Measurements from ENCODE around the gene B3GALT6.

B3GALT6 gene

DNA sequence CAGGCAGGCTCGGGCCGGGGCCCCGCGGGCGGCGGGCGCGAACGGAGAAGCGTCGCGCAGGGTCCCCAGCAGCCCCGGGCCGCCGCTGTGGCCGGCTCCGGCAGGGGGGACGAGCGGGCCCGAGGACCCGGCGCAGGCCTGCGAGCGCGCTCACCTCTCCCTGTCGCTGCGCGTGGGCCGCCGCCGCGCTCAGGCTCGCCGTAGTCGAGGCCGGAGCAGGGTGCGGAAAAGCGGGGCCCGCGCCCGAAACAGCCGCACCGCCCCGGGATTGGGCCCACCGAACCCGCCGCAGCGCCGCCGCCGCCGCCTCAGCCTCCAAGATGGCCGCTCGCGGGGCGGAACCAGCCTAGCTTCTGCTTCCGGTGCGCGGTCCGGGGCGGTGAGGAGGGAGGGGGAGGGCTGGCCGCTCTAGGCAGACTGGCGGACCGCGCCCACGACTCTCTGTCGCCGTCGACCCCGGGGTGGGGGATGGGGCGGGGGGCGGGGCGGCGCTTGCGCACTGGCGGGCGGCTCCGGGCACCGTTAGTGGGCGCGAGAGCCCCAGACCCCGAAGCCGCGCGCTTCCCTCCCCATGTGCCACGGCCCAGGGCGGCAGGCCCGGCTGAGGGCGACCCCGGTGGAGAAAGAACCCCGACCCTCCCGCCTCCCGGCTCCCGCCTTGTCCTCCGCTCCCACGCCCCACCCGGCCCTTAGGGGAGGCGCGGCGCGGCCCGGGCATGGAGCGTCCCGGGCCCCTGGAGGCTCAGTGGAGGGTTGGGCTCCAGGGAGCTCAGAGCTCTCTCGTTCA is 41.7 kb downstream of the B3GALT6 start, which contains the start of gene UBE2J2:
TSS of gene UBE2J2 (minus strand) at position 343 of the 787 bp plus-strand sequence. CDS start 5,862 bp downstream, outside the sequence.
- H3K27ac ChIP-seq, result peak within 1 kb of the TSS; percentile 70; the same call in 1 of the 2 replicates
- peak within 1 kb of the TSS; percentile 97 for H3K9ac ChIP-seq (ENCODE audit: insufficient read length)
- peak within 1 kb of the TSS; percentile 92 for H3K4me3 ChIP-seq
- no peaks in the 10 kb centered on the region for H3K9me3 ChIP-seq (ENCODE audit: low read depth, low read length)
- peaks cover 13% of the 10 kb centered on the region for H3K36me3 ChIP-seq (ENCODE audit: insufficient read depth, low read length)
- peak; percentile 39 for DNase-seq (ENCODE audit: low read depth, low spot score)
- peak; percentile 91 for TF ChIP-seq POLR2AphosphoS5 (IDR thresholded peaks at IDR 0.05; ENCODE audit: borderline replicate concordance, low read depth, low read length)
- TF ChIP-seq FOXP2 (optimal IDR thresholded peaks at IDR 0.05; ENCODE audit: control extremely low read depth, extremely low read length, insufficient read depth), result no peak
- no peak for TF ChIP-seq EZH2 (IDR thresholded peaks at IDR 0.05)

DNA sequence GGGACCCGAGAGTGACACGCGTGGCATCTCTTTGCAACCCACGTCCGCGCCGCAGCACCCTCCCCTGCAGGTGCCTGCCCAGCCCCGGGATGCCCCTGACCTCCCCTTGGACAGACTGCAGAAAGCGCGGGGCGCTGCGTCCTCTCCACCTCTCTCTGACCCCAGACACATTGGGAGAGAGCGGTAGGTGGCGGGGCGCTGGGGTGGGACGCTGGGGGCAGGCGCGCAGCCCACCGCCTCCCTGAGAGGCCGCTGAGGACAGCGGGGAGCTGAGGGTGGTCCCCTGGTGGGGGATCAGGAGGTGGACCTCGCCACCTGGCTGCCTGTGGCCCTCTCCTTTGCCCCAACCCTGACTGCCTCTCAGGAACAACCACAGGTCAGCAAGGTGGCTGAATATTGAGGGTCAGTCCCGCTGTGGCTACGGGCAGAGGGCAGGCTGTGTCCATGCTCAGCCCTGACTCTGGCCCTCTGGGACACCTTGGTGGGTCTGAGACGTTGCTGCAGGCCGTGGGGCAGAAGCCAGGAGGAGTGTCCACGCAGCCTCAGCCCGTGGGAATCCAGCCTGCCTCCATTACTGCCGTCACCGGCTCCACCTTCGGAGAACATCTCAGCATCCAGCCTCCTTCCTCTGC is 42.4 kb downstream of the B3GALT6 start:
- TF ChIP-seq POLR2AphosphoS5 (IDR thresholded peaks at IDR 0.05; ENCODE audit: borderline replicate concordance, low read depth, low read length) (no peak), FOXP2 (optimal IDR thresholded peaks at IDR 0.05; ENCODE audit: control extremely low read depth, extremely low read length, insufficient read depth) (no peak), EZH2 (IDR thresholded peaks at IDR 0.05) (no peak)
- Histone ChIP-seq H3K27ac (peak overlapping the region; percentile 70; the same call in 1 of the 2 replicates), H3K36me3 (ENCODE audit: insufficient read depth, low read length) (peaks cover 13% of the 10 kb centered on the region), H3K9ac (ENCODE audit: insufficient read length) (peak overlapping the region; percentile 90), H3K9me3 (ENCODE audit: low read depth, low read length) (no peaks in the 10 kb centered on the region), H3K4me3 (peak overlapping the region; percentile 92)
- no peak for DNase-seq (ENCODE audit: low read depth, low spot score)

DNA sequence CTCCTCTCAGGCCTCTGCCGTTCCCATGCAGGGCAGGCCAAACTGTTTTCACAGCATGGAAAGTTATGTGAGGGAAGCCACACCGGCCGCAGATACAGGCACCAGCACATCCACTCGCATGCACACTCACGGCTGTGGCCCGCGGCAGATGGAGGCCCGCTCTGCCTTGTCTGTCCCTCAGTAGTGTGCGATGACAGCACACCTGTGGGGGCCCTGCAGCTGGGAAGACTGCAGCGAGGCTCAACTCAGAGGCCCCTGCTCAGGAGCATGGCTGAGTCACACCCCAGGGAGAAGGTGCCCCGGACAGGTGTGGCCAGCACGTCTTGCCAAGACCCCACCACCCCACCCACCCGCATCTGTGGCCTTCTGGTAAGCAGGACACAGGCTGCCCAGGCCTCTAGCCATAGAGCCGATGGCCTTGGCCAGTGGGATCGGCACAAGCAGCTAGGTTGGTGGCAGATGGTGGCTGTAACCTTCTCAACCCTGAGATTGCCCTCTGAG is 42.9 kb downstream of the B3GALT6 start:
- TF ChIP-seq POLR2AphosphoS5 (IDR thresholded peaks at IDR 0.05; ENCODE audit: borderline replicate concordance, low read depth, low read length) (no peak), EZH2 (IDR thresholded peaks at IDR 0.05) (no peak), FOXP2 (optimal IDR thresholded peaks at IDR 0.05; ENCODE audit: control extremely low read depth, extremely low read length, insufficient read depth) (no peak)
- Histone ChIP-seq H3K27ac (no peak overlapping the region), H3K9me3 (ENCODE audit: low read depth, low read length) (no peaks in the 10 kb centered on the region), H3K36me3 (ENCODE audit: insufficient read depth, low read length) (peaks cover 13% of the 10 kb centered on the region), H3K9ac (ENCODE audit: insufficient read length) (no peak overlapping the region), H3K4me3 (peak overlapping the region; percentile 92)
- no peak for DNase-seq (ENCODE audit: low read depth, low spot score)

DNA sequence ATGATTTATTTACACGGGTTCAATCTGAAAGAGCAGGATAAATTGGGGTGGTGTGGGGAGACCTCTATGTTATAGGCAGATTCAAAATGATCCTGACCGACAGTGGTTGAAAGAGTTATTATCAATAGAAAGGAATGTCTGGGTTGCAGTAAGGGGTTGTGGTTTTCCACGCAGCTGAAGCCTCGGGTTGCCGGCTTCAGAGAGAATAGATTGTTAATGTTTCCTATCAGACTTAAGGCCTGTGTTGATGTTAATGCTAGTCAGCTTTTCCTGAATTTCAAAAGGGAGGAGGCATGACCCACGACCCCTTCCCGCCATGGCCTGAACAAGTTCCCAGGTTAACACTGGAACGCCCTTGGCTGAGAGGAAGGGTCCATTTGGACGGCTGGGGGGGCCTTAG is 43.8 kb downstream of the B3GALT6 start:
- TF ChIP-seq FOXP2 (optimal IDR thresholded peaks at IDR 0.05; ENCODE audit: control extremely low read depth, extremely low read length, insufficient read depth) (no peak), POLR2AphosphoS5 (IDR thresholded peaks at IDR 0.05; ENCODE audit: borderline replicate concordance, low read depth, low read length) (no peak), EZH2 (IDR thresholded peaks at IDR 0.05) (no peak)
- H3K27ac ChIP-seq, result no peak overlapping the region

DNA sequence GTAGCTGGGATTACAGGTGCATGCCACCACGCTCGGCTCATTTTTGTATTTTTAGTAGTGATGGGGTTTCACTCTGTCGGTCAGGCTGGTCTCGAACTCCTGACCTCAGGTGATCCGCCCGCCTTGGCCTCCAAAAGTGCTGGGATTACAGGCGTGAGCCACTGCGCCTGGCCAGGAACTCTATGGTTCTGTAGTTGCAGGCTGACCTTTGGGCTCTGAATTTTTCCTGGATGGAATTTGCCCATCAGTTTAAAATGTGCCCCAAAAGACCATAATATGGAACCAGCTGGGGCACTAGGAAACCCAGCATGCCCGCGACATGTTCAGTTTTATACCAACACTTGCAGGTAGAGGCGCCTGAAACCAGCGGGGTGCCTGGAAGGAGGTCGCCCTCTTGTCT is 46.6 kb downstream of the B3GALT6 start:
- H3K9ac ChIP-seq (ENCODE audit: insufficient read length), result no peak overlapping the region
- no peak for DNase-seq (ENCODE audit: low read depth, low spot score)
- no peaks in the 10 kb centered on the region for H3K9me3 ChIP-seq (ENCODE audit: low read depth, low read length)
- no peak overlapping the region for H3K4me3 ChIP-seq
- TF ChIP-seq POLR2AphosphoS5 (IDR thresholded peaks at IDR 0.05; ENCODE audit: borderline replicate concordance, low read depth, low read length), result no peak
- TF ChIP-seq FOXP2 (optimal IDR thresholded peaks at IDR 0.05; ENCODE audit: control extremely low read depth, extremely low read length, insufficient read depth), result no peak
- TF ChIP-seq EZH2 (IDR thresholded peaks at IDR 0.05), result no peak
- no peaks in the 10 kb centered on the region for H3K36me3 ChIP-seq (ENCODE audit: insufficient read depth, low read length)
- H3K27ac ChIP-seq, result no peak overlapping the region

More for the DNA sequence above, 43.8 kb downstream of the B3GALT6 start:
- H3K4me3 ChIP-seq, result no peak overlapping the region
- no peaks in the 10 kb centered on the region for H3K9me3 ChIP-seq (ENCODE audit: low read depth, low read length)
- no peak for DNase-seq (ENCODE audit: low read depth, low spot score)
- H3K9ac ChIP-seq (ENCODE audit: insufficient read length), result no peak overlapping the region
- H3K36me3 ChIP-seq (ENCODE audit: insufficient read depth, low read length), result peaks cover 12% of the 10 kb centered on the region

DNA sequence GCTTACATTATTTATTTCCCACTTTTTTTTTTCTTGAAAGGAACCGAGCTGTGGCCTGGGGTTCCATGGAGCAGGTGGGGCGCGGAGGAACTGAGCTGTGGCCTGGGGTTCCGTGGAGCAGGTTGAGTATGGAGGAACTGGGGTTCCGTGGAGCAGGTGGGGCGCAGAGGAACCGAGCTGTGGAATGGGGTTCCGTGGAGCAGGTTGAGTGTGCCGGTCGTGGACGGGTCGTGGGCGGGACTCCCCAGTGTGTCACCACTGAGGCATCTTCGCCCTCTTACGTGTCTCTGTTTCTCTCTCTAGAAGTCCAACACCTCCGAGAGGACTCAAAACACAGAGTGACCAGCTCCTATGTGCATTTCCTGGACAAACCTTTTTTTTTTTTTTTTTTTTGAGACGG is 47.0 kb downstream of the B3GALT6 start:
- no peak overlapping the region for H3K4me3 ChIP-seq
- no peak overlapping the region for H3K9ac ChIP-seq (ENCODE audit: insufficient read length)
- DNase-seq (ENCODE audit: low read depth, low spot score), result no peak
- TF ChIP-seq FOXP2 (optimal IDR thresholded peaks at IDR 0.05; ENCODE audit: control extremely low read depth, extremely low read length, insufficient read depth) (no peak), EZH2 (IDR thresholded peaks at IDR 0.05) (no peak), POLR2AphosphoS5 (IDR thresholded peaks at IDR 0.05; ENCODE audit: borderline replicate concordance, low read depth, low read length) (no peak)
- H3K36me3 ChIP-seq (ENCODE audit: insufficient read depth, low read length), result no peaks in the 10 kb centered on the region
- no peaks in the 10 kb centered on the region for H3K9me3 ChIP-seq (ENCODE audit: low read depth, low read length)
- no peak overlapping the region for H3K27ac ChIP-seq

DNA sequence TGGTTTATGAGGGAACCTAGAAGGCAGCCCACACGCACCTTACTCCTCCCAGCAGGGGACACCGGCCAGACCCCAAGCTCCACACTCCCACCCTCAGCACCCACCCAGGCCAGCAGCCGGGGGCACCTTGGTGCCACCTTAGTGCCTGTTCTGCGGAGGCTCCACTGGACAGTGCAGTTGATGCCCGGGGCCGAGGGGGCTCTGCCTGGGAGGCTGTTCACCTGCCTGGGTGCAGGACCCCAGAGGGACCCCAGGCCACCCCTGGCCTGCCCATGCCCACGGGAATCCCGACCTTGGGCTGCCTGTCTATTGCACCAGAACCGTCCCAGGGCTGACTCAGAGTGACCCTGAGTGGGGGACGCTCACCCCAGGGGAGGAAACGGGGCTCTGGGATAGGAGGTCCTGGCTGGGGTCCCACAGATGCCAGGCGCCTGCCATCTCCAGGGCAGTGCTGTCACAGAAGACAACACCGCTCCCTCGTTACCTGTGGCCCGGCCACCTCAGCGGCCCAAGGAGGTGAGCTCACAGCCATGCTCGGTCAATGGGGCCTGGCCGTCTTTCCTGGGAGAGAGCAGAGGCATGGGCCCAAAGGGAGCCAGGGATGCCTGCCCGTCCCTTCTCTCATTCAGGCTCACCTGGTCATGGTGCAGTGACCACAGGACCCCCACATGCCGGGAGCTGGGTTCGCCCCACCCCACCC is 48.9 kb downstream of the B3GALT6 start:
- Histone ChIP-seq H3K9ac (ENCODE audit: insufficient read length) (no peak overlapping the region), H3K27ac (no peak overlapping the region), H3K9me3 (ENCODE audit: low read depth, low read length) (no peaks in the 10 kb centered on the region), H3K4me3 (no peak overlapping the region), H3K36me3 (ENCODE audit: insufficient read depth, low read length) (no peaks in the 10 kb centered on the region)
- TF ChIP-seq POLR2AphosphoS5 (IDR thresholded peaks at IDR 0.05; ENCODE audit: borderline replicate concordance, low read depth, low read length) (no peak), EZH2 (IDR thresholded peaks at IDR 0.05) (no peak), FOXP2 (optimal IDR thresholded peaks at IDR 0.05; ENCODE audit: control extremely low read depth, extremely low read length, insufficient read depth) (no peak)
- DNase-seq (ENCODE audit: low read depth, low spot score), result no peak

All from SK-N-MC (cell line).